ENCODE results near the gene GIMAP5.
"Not testable (repeated sequence)": the region's sequence is repeated elsewhere in the genome, so short reads cannot be mapped to it uniquely, and the experiment has no call there.

The GIMAP5 gene

GRCh38 chr7:150755473-150756099 lies 18.4 kb downstream of the GIMAP5 start:
- peak; percentile 83 for DNase-seq (ENCODE audit: low read depth)
- TF ChIP-seq CTCF (IDR thresholded peaks at IDR 0.05; ENCODE audit: insufficient read depth, low read depth, low read length, missing control alignments) = no peak
- H3K4me3 ChIP-seq (ENCODE audit: low read depth, low read length) = no peak overlapping the region

- TF ChIP-seq CTCF (IDR thresholded peaks at IDR 0.05; ENCODE audit: insufficient read depth, low read depth, low read length, missing control alignments) = no peak
- no peak overlapping the region for H3K4me3 ChIP-seq (ENCODE audit: low read depth, low read length)
- DNase-seq (ENCODE audit: low read depth) = no peak
These were observed 18.9 kb downstream of the GIMAP5 start for GRCh38 chr7:150756166-150756565.

- no peak overlapping the region for H3K4me3 ChIP-seq (ENCODE audit: low read depth, low read length)
- peak; percentile 72 for DNase-seq (ENCODE audit: low read depth)
- peak; percentile 52 for TF ChIP-seq CTCF (IDR thresholded peaks at IDR 0.05; ENCODE audit: insufficient read depth, low read depth, low read length, missing control alignments)
These were observed 19.6 kb downstream of the GIMAP5 start for GRCh38 chr7:150756858-150757257.

- DNase-seq (ENCODE audit: low read depth) = no peak
- no peak overlapping the region for H3K4me3 ChIP-seq (ENCODE audit: low read depth, low read length)
- TF ChIP-seq CTCF (IDR thresholded peaks at IDR 0.05; ENCODE audit: insufficient read depth, low read depth, low read length, missing control alignments) = no peak
These were observed 22.3 kb downstream of the GIMAP5 start for GRCh38 chr7:150759479-150759878.

GRCh38 chr7:150766334-150766709 lies 29.1 kb downstream of the GIMAP5 start:
- H3K4me3 ChIP-seq (ENCODE audit: low read depth, low read length) = no peak overlapping the region
- no peak for TF ChIP-seq CTCF (IDR thresholded peaks at IDR 0.05; ENCODE audit: insufficient read depth, low read depth, low read length, missing control alignments)
- no peak for DNase-seq (ENCODE audit: low read depth)

GRCh38 chr7:150769768-150770167 lies 32.5 kb downstream of the GIMAP5 start:
- no peak for DNase-seq (ENCODE audit: low read depth)
- no peak for TF ChIP-seq CTCF (IDR thresholded peaks at IDR 0.05; ENCODE audit: insufficient read depth, low read depth, low read length, missing control alignments)
- H3K4me3 ChIP-seq (ENCODE audit: low read depth, low read length) = no peak overlapping the region

GRCh38 chr7:150774131-150774530 lies 36.9 kb downstream of the GIMAP5 start:
- not testable (repeated sequence) for H3K4me3 ChIP-seq (ENCODE audit: low read depth, low read length)

More at GRCh38 chr7:150774131-150774530, 36.9 kb downstream of the GIMAP5 start:
- not testable (repeated sequence) for DNase-seq (ENCODE audit: low read depth)
